DND-41 (cell line): ENCODE results near the gene ANO6.

Source experiments
- EZH2 ChIP-seq: IDR thresholded peaks from 3 replicates; pipeline ENCODE4 v1.6.1; 2012; ENCODE audit warnings: borderline replicate concordance, low read depth, mild to moderate bottlenecking, moderate library complexity, low read length, inconsistent platforms; ENCODE audit not compliant: severe bottlenecking
- TF ChIP-seq, protein P1 (sequence below): IDR thresholded peaks from 2 replicates; pipeline ENCODE4 v1.5.1; 2012; ENCODE audit warnings: borderline replicate concordance, low read length, moderate library complexity, mild to moderate bottlenecking; ENCODE audit not compliant: poor library complexity, severe bottlenecking; ENCODE audit errors: extremely low read depth

DNA sequence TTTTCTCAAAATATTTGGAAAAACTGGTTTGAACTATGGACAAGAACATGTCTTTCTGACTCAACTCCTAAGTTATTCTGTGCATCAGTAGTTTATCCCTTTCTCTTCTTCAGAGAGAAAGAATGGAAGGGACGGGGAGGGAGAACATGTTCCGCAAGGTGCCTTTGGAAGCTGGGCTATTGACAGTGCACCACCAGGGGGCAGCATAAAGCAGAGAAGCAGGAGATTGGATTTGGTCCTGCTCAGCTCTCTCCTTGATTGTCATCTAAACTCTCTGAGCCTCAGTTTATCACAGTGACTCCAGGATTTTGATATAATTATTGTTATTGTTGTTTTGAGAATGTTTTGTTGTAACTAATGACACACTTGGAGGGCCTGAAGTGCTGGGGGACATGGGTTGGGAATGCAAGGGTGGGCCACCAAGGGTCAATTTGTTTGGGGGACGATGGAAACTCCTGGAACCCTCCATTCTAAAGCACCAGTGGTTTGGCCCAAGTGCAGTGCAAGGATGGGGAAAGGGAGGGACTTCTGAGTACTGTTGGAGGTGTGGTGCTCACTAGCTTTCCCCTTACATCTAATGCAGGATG is 45.3 kb upstream of the ANO6 start:
- TF ChIP-seq, protein P1, sequence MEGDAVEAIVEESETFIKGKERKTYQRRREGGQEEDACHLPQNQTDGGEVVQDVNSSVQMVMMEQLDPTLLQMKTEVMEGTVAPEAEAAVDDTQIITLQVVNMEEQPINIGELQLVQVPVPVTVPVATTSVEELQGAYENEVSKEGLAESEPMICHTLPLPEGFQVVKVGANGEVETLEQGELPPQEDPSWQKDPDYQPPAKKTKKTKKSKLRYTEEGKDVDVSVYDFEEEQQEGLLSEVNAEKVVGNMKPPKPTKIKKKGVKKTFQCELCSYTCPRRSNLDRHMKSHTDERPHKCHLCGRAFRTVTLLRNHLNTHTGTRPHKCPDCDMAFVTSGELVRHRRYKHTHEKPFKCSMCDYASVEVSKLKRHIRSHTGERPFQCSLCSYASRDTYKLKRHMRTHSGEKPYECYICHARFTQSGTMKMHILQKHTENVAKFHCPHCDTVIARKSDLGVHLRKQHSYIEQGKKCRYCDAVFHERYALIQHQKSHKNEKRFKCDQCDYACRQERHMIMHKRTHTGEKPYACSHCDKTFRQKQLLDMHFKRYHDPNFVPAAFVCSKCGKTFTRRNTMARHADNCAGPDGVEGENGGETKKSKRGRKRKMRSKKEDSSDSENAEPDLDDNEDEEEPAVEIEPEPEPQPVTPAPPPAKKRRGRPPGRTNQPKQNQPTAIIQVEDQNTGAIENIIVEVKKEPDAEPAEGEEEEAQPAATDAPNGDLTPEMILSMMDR: peak; percentile 97
- TF ChIP-seq EZH2: no peak
